CD4-positive, alpha-beta T cell treated with Interleukin-17A for 1 hour (primary cell): Measurements from ENCODE around the gene PDK3.

Experiments used
- DNase-seq: peaks from one replicate; pipeline ENCODE4 v3.0.0-alpha.2; 2020

PDK3 gene

GRCh38 chrX:24563291-24564010, 98.4 kb downstream of the PDK3 start:
- no peak for DNase-seq

GRCh38 chrX:24566240-24566639, 101.2 kb downstream of the PDK3 start:
- DNase-seq, result no peak

GRCh38 chrX:24567169-24567568, 102.1 kb downstream of the PDK3 start:
- DNase-seq, result no peak

GRCh38 chrX:24574743-24575142, 109.7 kb downstream of the PDK3 start:
- no peak for DNase-seq

- no peak for DNase-seq
Measured at GRCh38 chrX:24575496-24575895, 110.4 kb downstream of the PDK3 start.

GRCh38 chrX:24577091-24577490, 112.0 kb downstream of the PDK3 start:
- DNase-seq, result no peak
